Measurements from ENCODE around the gene ERCC4.

ERCC4 gene

DNA sequence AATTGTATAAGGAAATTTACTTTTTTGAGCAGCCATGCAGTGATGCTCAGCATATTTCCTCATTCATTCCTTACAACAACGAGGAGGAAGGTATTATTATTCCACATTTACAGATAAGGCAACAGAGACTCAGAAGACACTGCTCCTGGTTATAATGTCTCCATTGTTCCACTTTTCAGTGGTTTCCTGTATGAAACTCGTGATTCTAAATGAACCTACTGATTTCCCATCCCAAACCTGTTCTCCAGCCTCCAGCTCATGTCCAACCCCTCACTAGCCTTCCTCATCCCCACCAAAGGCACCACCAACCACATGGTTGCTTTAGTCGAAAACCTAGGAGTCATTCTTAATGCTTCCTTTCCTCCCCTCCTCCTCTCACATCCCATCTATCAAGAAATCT is 12.5 kb upstream of the ERCC4 start:
- TF ChIP-seq, protein P1, sequence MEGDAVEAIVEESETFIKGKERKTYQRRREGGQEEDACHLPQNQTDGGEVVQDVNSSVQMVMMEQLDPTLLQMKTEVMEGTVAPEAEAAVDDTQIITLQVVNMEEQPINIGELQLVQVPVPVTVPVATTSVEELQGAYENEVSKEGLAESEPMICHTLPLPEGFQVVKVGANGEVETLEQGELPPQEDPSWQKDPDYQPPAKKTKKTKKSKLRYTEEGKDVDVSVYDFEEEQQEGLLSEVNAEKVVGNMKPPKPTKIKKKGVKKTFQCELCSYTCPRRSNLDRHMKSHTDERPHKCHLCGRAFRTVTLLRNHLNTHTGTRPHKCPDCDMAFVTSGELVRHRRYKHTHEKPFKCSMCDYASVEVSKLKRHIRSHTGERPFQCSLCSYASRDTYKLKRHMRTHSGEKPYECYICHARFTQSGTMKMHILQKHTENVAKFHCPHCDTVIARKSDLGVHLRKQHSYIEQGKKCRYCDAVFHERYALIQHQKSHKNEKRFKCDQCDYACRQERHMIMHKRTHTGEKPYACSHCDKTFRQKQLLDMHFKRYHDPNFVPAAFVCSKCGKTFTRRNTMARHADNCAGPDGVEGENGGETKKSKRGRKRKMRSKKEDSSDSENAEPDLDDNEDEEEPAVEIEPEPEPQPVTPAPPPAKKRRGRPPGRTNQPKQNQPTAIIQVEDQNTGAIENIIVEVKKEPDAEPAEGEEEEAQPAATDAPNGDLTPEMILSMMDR (IDR thresholded peaks at IDR 0.05; ENCODE audit: low read depth, low read length): no peak
- TF ChIP-seq MAX (IDR thresholded peaks at IDR 0.05; ENCODE audit: low read depth, low read length) (no peak), MYC (IDR thresholded peaks at IDR 0.05; ENCODE audit: low read depth, low read length) (no peak), POLR2A (IDR thresholded peaks at IDR 0.05; ENCODE audit: extremely low read depth, insufficient read length) (no peak)
- no peak overlapping the region for H3K4me3 ChIP-seq (ENCODE audit: low read depth, low read length)
- DNase-seq (ENCODE audit: low read depth): no peak

GRCh38 chr16:13909069-13909468 is 10.9 kb upstream of the ERCC4 start:
- no peak for DNase-seq (ENCODE audit: low read depth)
- TF ChIP-seq MAX (IDR thresholded peaks at IDR 0.05; ENCODE audit: low read depth, low read length) (no peak), POLR2A (IDR thresholded peaks at IDR 0.05; ENCODE audit: extremely low read depth, insufficient read length) (no peak), MYC (IDR thresholded peaks at IDR 0.05; ENCODE audit: low read depth, low read length) (no peak)
- TF ChIP-seq, protein P1 (IDR thresholded peaks at IDR 0.05; ENCODE audit: low read depth, low read length): no peak
- no peak overlapping the region for H3K4me3 ChIP-seq (ENCODE audit: low read depth, low read length)

DNA sequence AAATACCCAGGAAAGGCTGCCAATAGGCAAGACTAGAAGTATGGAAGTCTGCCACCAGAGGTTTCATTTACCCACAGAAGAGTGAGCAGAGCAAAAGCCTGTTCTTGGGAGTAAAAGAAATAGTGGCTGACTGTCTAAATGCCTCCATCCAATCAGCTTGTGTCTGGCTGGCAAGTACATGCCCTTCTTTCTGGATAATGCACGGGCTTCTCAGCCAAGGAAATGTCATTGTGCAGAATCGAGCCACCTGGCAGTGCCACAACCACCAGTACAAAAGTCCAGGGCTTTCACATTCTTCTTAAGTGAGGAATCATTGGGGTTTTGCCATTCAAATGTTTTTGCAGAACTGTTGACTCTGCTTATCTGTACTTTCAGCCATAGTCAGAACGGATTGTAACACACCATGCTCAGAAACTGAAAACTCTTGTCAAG is 10.1 kb upstream of the ERCC4 start:
- no peak for DNase-seq (ENCODE audit: low read depth)
- TF ChIP-seq, protein P1 (IDR thresholded peaks at IDR 0.05; ENCODE audit: low read depth, low read length): no peak
- TF ChIP-seq POLR2A (IDR thresholded peaks at IDR 0.05; ENCODE audit: extremely low read depth, insufficient read length) (no peak), MYC (IDR thresholded peaks at IDR 0.05; ENCODE audit: low read depth, low read length) (no peak), MAX (IDR thresholded peaks at IDR 0.05; ENCODE audit: low read depth, low read length) (no peak)
- no peak overlapping the region for H3K4me3 ChIP-seq (ENCODE audit: low read depth, low read length)

- TF ChIP-seq MYC (IDR thresholded peaks at IDR 0.05; ENCODE audit: low read depth, low read length) (no peak), MAX (IDR thresholded peaks at IDR 0.05; ENCODE audit: low read depth, low read length) (no peak), POLR2A (IDR thresholded peaks at IDR 0.05; ENCODE audit: extremely low read depth, insufficient read length) (no peak)
- TF ChIP-seq, protein P1 (IDR thresholded peaks at IDR 0.05; ENCODE audit: low read depth, low read length): no peak
- DNase-seq (ENCODE audit: low read depth): no peak
- H3K4me3 ChIP-seq (ENCODE audit: low read depth, low read length): no peak overlapping the region
Observed at GRCh38 chr16:13911306-13911705, 8.6 kb upstream of the ERCC4 start.

GRCh38 chr16:13911871-13912270 is 8.1 kb upstream of the ERCC4 start:
- no peak overlapping the region for H3K4me3 ChIP-seq (ENCODE audit: low read depth, low read length)
- TF ChIP-seq MYC (IDR thresholded peaks at IDR 0.05; ENCODE audit: low read depth, low read length) (no peak), POLR2A (IDR thresholded peaks at IDR 0.05; ENCODE audit: extremely low read depth, insufficient read length) (no peak), MAX (IDR thresholded peaks at IDR 0.05; ENCODE audit: low read depth, low read length) (no peak)
- TF ChIP-seq, protein P1 (IDR thresholded peaks at IDR 0.05; ENCODE audit: low read depth, low read length): no peak
- DNase-seq (ENCODE audit: low read depth): no peak

DNA sequence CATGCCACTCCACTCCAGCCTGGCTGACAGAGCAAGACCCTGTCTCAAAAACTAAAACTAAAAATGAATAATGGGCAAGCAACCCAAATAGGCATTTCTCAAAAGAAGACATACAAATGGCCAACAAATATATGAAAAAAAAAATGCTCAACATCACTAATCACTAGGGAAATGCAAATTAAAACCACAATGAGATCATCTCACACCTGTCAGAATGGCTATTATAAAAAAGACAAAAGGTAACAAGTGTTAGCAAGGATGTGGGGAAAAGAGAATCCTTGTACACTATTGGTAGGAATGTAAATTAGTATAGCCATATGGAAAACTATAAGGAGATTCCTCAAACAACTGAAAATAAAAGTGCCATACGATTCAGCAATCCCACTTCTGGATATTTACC is 7.1 kb upstream of the ERCC4 start:
- H3K4me3 ChIP-seq (ENCODE audit: low read depth, low read length): no peak overlapping the region
- DNase-seq (ENCODE audit: low read depth): no peak
- TF ChIP-seq MYC (IDR thresholded peaks at IDR 0.05; ENCODE audit: low read depth, low read length) (no peak), POLR2A (IDR thresholded peaks at IDR 0.05; ENCODE audit: extremely low read depth, insufficient read length) (no peak), MAX (IDR thresholded peaks at IDR 0.05; ENCODE audit: low read depth, low read length) (no peak)
- TF ChIP-seq, protein P1 (IDR thresholded peaks at IDR 0.05; ENCODE audit: low read depth, low read length): no peak
